ENCODE measurements around the gene C6orf136.

The C6orf136 gene

GRCh38 chr6:30646450-30647241 lies at the start of gene C6orf136:
Gene C6orf136, plus strand, starts transcription at chr6:30647133. Its CDS starts 99 bp downstream, at chr6:30647232.
- peak; percentile 88 for DNase-seq

GRCh38 chr6:30597315-30598144 lies 49.4 kb upstream of the C6orf136 start:
- DNase-seq, result peak; percentile 83

GRCh38 chr6:30598912-30599624 lies 47.9 kb upstream of the C6orf136 start:
- DNase-seq, result no peak

DNA sequence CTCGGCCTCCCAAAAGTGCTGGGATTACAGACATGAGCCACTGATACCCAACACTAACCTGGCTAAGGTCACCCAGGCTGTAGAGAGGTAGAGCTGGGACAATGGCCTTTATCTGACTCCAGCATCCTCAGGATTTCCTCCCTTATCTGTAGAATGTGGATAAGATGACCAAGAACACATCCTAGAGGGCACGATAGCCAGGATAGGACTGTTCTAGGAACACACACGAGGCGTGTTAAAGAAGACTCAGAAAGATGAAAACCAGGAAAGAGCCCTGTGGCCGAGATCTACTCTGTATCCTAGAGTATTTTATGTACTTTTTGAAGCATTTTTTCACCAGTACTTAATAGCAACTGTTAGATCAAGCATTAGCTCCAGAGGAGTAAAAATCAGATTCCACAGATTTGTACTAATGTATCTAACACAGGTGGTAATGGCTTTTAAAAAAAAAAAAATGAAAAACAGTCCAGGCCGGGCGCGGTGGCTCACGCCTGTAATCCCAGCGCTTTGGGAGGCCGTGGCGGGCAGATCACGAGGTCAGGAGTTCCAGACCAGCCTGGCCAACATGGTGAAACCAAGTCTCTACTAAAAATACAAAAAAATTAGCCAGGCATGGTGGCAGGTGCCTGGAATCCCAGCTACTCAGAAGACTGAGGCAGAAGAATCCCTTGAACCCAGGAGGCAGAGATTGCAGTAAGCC lies 47.2 kb upstream of the C6orf136 start:
- no peak for DNase-seq

DNA sequence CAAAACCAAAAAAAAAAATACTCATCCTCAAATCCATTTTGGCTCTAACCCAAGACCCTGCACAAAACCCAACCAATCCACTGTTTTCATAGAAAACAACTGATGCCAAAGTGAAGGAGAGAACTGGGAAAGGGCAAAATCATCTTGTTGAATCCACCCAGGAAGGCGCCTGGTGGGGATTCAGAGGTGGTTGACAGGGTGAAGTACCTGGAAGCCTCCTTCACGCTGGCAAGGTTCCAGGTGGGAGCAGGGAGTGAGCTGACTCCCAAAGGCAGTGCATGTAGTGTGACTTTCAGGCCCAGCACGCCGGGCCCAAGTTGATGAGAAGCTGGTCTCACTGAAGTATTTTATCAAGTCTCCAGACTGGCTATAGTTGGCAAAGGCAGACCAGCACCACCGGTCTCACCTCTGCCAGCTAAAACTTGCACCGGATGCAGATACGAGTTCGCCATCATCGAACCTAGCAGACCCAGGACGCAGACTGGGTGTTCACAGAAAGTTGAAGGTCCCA lies 46.4 kb upstream of the C6orf136 start:
- no peak for DNase-seq

DNA sequence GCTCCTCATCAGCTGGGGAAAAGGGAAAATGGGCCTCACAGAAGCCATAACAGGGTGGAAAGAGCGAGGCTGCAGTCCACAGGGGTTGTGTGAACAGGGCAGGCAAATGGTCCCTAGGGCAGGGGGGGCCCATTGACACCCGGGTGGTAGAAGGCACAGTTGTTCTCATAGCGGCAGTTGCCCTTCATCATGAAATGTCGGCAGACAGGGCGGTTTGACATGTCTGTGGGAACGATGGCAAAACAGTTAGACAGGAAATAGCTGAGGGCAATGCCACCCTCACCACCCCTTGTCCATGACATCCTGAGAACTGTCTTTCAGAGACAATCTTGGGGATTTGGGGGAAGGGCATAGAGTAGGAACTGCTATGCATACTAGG lies 45.5 kb upstream of the C6orf136 start:
- no peak for DNase-seq

DNA sequence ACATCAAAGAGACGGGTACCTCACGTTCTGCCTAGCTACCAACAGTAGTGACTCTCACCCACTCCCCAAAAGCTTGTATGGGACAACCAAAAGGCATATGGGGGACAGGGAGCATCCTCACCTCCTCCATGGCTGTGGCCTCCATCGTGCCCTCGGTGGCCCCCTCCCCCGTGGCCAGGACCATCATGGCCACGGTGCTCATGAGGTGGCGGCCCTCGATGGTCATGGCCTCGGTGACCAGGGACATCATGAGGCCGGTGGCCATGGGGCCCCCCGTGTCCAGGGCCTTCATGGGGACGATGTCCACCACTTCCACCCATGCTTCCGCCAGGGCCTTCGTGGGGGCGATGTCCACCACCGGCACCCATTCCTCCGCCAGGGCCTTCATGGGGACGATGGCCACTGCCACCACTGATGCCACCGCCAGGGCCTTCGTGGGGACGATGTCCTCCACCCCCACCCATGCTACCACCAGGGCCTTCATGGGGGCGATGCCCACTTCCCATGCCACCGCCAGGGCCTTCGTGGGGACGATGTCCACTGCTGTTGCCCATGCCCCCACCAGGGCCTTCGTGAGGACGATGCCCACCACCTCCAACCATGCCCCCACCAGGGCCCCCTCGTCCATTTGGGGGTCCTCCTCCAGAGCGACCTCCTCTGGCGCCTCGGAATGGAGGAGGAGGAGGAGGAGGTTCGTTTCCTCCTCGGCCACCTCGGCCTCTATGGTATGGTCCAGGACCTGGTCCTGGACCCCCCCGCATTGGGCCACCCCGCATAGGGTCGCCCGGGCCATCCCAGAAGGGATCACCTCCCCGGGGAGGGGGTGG lies 44.9 kb upstream of the C6orf136 start:
- DNase-seq, result no peak

DNA sequence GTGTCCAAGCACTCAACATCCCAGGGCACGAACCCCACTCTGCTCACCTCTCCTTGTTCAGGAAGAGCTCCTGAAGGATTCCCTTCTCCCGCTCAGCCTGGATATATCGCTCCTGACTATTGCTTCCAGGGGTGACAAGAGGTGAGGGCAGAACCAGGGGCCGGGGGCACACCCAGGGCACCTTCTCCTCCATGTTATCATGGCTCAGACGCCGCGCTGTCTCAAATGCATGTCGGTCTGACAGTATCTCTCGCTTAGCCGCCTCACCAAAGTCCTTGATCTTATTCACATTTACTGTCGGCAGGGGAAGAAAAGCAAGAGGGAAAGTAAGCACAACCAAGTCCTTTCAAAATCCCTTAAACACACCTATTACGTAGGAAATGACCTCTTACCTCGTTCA lies 43.0 kb upstream of the C6orf136 start:
- no peak for DNase-seq

- no peak for DNase-seq
These were observed 36.9 kb upstream of the C6orf136 start for GRCh38 chr6:30610065-30610464.

DNA sequence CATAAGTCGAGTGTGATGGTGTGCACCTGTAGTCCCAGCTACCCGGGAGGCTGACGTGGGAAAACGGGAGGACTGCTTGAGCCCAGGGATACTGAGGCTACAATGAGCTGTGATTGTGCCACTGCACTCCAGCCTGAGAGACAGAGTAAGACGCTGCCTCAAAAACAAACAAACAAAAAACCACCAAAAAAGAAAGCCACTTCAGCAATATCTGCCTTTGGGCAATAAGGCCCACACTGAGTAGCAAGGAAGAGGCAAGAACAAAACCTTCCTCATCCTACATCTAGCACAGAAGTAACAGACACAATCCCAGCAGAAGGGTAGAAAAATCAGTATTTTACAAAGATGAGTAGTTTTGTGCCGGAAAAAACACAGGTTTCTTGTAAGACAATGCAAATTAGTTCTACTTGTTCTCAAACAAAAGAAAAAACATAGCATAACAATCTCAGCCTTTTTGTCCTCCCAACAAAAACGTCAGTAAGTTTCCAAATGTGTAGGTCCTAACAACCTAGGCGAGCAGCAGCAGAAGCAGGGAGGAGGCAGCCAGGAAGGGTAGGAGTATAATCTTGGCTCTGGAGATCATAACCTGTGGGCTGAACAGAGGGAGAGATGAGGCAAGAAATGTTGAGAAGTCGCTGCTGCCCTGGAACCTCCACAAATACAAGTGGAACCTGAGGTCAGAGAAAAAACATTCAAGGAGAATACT lies 35.6 kb upstream of the C6orf136 start:
- DNase-seq, result no peak

DNA sequence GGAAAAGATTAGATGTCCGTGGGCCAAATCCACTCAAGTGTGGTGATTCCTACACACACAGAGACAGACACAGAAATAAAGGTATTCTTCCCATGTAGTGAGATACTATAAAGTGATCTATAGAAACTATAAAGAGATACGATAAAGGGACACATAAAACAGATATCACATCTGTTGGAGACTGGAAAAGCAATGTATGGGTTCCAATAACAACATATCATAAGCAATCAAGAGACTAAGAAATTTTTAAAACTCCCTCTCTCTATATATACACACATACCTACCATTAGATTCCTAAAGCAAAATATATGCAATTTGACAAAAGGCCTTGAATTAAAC lies 35.1 kb upstream of the C6orf136 start:
- no peak for DNase-seq

- no peak for DNase-seq
These were observed 34.7 kb upstream of the C6orf136 start for GRCh38 chr6:30612213-30612612.

DNA sequence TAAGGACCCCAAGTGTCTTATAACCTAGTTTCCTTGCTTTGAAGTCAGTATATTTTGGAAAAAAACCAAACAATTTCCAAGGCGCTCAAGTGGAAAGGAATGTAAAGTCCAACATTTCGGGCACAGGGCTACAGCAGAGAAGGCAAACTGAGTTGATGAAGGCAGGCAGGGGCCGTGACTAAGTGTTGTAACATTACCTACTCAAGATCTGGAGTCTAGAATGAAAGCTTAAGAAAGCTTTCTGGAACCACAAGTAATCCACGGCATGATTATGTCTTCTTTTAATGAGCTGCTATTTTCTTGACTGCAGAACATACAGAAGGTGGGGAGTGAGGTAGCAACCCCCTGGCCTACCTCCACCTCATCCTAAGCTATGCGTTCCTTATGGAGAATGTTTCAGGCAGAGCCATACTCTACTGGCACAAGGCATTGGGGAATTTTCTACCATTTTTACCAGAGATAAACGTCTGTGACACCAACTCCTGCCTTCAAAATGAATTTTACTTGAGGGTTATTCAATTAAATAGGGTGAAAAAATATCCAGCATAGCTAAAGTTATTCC lies 34.2 kb upstream of the C6orf136 start:
- DNase-seq, result no peak

GRCh38 chr6:30613251-30614043 lies 33.5 kb upstream of the C6orf136 start:
- DNase-seq, result no peak

GRCh38 chr6:30614044-30614842 lies 32.7 kb upstream of the C6orf136 start:
- DNase-seq, result no peak

DNA sequence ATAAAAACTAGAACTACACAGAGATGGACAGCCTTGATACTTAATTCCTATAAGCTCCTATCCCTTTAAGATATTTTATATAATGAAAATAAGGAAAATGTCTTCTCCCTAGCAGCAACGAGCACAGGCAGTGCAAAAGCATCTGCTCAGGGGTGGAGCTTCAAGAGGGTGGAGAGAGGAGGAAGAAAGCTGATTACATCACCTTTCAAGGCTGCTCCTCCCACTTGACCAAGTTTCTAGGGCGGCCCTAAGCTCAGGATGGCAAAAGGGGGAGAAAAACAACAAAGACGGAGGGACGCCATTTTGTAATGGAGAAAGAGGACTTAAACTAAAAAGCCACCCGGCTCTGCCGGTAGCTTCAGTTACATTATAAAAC lies 32.1 kb upstream of the C6orf136 start:
- DNase-seq, result peak; percentile 78

DNA sequence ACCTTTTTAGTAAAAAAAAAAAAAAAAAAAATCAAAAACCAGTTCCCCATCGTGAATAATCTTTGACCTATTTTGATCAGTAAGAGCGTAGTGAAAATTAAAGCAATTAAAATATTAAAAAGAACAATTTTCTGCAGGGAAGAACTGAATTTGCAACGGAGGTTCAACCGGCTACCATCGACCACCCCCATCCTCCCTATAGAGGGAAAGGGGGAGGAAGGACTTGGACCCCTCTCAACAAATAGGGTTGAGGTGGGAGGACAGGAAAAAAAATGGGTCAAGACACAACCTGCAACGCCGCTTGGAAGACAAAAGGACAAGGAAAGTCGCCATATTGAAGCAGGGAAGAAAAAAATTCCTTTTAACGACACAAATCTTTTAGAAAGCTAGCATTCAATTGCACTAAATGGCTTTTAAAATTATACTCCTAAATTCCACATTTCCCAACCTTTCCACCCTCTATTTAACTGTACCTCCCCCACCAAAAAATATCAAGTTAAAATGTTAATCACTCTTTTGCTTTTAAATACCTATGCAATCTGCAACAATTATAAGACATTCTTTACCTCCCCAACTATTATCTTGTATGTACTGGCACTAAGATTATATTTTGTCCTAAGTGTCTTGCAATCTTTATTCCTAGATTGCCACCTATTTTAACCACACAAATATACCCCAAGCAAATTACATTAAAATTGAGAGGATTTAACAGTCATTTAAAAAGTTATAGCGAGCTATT lies 31.5 kb upstream of the C6orf136 start:
- DNase-seq, result no peak

All from activated T-cell treated with anti-CD3 and anti-CD28 coated beads for 4 hours (primary cell).